Measurements from ENCODE around the gene ABRACL.

The ABRACL gene

DNA sequence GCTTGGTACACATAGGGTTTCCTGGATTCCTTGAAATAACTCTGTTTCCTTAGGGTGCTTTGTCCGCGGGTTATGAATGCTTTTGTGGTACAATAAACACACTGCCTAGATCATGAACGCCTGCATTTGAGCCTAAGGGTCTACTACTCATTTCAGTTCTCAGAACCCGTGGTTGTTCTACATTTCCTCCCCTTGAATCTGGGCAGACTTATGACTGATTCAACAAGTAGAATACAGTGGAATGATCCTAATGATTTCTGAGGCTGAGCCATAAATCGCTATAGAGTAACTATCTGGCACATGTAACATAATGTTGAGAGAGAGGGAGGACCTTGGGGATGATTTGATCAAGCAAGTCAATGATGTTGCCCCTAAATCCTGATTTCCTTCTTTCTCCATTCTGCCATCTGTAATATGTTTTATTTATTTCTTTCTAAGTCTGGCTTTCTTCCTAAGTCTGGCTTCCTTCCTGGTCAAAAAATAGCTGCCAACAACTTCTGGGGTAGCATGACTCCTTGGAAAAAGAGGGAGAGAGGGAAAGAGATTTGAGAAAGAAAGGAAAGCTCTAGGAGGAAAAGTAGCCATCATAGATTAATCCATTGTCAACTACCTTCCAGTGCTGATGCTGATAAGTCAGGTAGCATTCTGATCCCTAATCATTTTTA is 23.0 kb downstream of the ABRACL start:
- in situ Hi-C loops (cut with MboI; ENCODE audit: low sequenced_read_pairs): no loop called here

DNA sequence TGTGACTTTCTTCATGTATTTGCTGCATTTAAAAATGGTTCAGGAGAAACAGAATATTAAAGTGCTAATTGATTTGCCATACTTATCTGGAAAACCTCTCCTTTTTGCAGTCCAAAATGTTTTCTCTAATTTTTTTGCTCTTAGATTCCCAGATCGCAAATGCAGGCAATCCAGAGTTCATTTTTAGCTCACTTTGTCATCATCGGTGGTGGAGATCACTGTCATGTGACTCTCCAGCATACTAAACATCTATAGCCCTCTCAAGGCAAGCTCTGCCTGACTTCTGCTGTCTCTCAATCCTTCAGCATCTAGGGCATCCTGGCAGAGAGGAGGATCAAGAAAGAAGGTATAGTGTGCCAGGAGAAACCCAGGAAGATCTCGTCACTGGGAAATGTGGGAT is 24.8 kb downstream of the ABRACL start:
- in situ Hi-C loops (cut with MboI; ENCODE audit: low sequenced_read_pairs): no loop called here

- in situ Hi-C loops (cut with MboI; ENCODE audit: low sequenced_read_pairs): no loop called here
Observed at GRCh38 chr6:139054001-139054400, 25.5 kb downstream of the ABRACL start.

DNA sequence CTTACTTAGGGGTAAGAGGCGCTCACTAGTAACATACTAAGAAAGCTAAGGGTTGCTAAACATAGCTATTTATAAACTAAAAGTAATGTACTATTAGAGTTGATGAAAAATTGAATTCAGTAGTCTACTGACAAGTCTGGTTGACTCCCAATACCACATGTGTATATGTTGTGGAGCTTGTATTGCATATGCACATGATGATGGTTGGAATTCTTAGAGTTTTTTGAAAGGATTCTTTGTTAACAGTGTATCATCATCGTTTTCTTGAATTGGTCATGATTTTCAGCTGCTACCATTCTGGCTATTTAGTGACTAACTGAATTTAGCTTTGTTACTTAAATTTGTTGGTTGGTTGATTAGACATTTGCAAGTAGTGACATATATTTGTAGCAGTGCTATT is 27.2 kb downstream of the ABRACL start:
- in situ Hi-C loops (cut with MboI; ENCODE audit: low sequenced_read_pairs): no loop called here

DNA sequence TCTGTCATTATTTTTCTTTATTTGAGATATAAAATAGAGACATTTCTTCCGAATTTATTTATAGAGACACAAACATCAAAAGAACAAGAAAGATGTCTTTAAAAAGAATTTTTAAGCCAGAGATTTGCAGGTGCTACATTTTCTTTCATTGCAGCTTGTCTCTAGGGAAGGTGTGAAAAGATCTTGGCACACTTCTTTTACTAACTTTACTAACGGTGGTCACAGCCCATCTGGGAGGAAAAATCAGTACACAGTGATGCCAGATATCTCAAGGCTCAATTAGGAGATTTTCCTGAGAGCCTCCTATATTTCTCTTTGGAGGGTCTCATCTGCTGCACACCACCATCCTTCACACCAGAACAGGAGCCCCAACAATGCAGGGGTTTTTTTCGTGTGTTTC is 29.5 kb downstream of the ABRACL start:
- in situ Hi-C loops (cut with MboI; ENCODE audit: low sequenced_read_pairs): no loop called here

GRCh38 chr6:139060332-139060731 is 31.8 kb downstream of the ABRACL start:
- in situ Hi-C loops (cut with MboI; ENCODE audit: low sequenced_read_pairs): no loop called here

DNA sequence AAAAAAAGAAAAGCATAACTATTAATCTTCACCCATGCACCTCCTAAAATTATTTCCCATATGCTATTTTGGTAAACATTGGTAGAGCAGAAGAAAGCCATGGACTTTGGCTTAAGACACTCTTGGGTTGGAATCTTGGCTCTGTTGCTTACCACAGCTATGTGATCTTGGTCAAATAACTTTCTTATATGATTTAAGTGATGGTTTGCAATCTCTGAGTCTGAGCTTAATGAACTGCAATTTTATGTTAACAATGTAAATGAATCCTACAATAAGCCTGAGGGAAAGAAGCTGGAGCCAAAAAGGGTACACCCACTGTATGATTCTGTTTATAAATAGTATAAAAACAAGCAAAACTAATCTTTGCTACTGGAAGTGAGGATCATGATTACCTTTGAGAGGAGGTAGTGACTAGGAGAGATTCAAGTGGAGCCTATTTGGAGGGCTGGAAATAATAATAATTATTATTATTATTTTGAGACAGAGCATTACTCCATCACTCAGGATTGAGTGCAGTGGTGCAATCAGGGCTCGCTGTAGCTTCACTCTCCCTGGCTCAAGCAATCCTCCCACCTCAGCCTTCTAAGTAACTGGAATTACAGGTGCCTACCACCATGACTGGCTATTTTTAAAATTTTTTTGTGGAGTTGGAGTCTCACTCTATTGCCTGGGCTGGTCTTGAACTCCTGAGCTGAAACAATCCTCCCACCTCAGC is 34.5 kb downstream of the ABRACL start:
- in situ Hi-C loops (cut with MboI; ENCODE audit: low sequenced_read_pairs): no loop called here

DNA sequence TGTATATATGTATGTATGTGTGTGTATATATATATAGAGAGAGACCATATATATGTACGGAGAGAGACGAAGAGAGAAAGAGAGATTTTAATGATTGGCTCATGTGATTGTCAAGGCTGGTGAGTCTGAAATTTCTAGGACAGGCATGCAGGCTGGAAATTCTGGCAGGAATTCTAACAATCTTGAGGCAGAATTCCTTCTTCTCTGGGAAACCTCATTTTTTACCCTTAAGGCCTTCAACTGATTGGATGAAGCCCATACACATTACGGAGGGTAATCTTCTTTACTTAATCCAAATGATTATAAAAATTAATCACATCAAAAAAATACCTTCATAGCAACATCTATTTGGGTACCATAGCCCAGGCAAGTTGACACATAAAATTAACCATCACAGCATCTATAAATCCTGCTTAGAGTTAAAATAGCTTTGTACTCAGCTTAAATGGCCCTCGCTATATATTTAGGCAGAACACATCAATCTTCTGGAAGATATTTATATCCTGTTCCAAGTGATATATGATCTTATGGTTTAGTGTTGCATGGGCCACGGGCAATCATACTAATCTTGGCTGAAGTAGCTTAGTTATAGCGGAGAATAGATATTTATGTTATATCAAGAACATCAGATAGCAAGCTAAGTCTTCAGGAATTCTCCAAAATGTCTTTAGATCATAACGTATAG is 36.6 kb downstream of the ABRACL start:
- in situ Hi-C loops (cut with MboI; ENCODE audit: low sequenced_read_pairs): no loop called here

DNA sequence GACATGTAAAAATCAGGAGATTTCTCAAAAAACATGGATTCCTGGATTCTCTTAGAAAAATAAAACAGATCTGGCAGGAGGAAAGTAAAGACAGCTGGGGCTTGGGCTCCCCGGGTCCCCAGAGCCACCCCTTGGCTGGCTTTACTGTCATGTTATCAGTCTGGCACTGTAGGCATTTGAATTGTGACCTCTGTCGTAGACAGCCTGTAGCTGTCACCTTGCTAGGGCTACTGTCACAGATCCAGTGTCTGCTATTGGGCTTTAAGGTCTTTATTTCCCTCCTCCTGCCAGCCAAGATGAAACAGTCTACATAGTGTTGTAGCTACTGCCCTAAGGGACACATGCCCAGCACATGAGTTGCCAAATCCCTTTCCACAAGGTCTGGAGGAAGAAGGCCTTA is 37.5 kb downstream of the ABRACL start:
- in situ Hi-C loops (cut with MboI; ENCODE audit: low sequenced_read_pairs): no loop called here

DNA sequence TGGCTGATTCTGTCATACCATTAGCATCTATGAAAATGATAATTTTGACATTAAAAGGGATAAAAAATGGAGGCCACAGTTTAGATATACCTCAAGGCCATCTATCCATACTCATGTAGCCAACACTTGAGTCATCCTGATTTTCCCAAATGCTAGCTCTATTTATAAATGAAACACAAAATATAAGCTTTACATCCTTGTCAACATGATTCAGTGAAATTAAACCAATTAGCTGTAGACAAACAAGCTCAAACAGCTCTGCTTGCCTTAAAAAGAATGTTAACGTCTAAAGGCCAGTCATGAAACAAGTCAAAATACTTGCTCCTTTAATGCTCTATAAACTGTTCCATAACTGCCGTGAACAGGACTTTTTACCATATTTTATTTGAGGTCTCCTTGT is 40.3 kb downstream of the ABRACL start:
- in situ Hi-C loops (cut with MboI; ENCODE audit: low sequenced_read_pairs): no loop called here

GRCh38 chr6:139073118-139073517 is 44.6 kb downstream of the ABRACL start:
- in situ Hi-C loops (cut with MboI; ENCODE audit: low sequenced_read_pairs): no loop called here

- in situ Hi-C loops (cut with MboI; ENCODE audit: low sequenced_read_pairs): no loop called here
Observed at GRCh38 chr6:139079018-139079417, 50.5 kb downstream of the ABRACL start.

DNA sequence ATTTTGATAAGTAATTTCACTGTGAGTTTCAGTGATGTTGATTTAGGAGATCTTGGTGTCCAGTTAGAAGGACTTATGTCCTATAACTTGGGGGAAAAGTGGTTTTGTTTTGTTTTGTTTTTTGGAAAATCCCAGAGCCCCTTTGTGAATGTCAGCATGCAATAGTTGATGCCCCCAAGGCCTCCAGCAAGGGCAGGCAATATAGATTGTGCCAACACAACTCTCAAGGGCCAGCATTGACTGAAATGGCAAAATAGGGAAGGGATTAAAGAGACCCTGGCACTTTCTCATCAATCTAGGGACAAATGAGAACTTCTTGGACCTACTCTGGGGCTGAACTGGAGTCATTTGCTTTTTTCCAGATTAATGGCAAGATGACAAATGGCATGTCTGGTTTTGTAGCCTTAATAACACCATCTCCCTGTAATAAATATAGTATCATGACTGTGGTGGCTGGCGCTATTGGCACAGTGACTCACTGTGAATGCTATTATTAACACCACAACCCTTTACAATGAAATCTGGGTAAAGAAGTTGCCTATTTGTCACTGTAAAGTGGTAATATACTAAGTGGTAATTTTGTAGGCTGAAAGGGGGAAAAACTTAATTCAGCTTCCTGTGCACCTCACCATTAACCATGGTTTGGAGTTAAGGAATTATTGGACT is 51.8 kb downstream of the ABRACL start:
- in situ Hi-C loops (cut with MboI; ENCODE audit: low sequenced_read_pairs): no loop called here

GRCh38 chr6:139081471-139081870 is 52.9 kb downstream of the ABRACL start:
- in situ Hi-C loops (cut with MboI; ENCODE audit: low sequenced_read_pairs): no loop called here

DNA sequence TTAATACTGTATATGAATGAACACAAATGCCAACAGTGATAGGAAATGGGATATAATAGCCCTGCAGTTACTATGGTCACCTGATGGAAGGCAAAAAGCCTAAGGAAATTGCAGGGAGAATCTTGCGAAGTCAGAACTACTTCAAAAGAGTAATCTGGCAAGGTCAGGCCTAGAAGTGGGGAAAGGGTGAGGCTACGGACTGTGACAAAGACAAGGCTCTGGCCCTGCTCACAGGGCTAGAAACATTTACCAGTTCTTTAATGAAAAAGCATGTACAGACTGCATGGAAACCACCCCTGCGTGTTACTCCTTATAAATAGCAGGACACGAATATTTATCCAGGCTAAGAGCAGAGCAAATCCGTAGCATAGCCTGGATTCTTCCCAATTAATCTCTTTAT is 53.8 kb downstream of the ABRACL start:
- in situ Hi-C loops (cut with MboI; ENCODE audit: low sequenced_read_pairs): no loop called here

GRCh38 chr6:139091826-139092225 is 63.3 kb downstream of the ABRACL start:
- in situ Hi-C loops (cut with MboI; ENCODE audit: low sequenced_read_pairs): no loop called here

Measured in HL-60/S4 treated with phorbol 12-myristate 13-acetate at 8.2 ng/mL for 4 days and 3 days (cell line).